Activated T-cell treated with anti-CD3 and anti-CD28 coated beads for 1 hour (primary cell): ENCODE data around the gene MRE11.
"Not testable (repeated sequence)": the region's sequence is repeated elsewhere in the genome, so short reads cannot be mapped to it uniquely, and the experiment has no call there.

Experiments used
- DNase-seq: peaks from one replicate; pipeline ENCODE4 v3.0.0-alpha.2; 2020; ENCODE audit warnings: low read depth

Gene MRE11

DNA sequence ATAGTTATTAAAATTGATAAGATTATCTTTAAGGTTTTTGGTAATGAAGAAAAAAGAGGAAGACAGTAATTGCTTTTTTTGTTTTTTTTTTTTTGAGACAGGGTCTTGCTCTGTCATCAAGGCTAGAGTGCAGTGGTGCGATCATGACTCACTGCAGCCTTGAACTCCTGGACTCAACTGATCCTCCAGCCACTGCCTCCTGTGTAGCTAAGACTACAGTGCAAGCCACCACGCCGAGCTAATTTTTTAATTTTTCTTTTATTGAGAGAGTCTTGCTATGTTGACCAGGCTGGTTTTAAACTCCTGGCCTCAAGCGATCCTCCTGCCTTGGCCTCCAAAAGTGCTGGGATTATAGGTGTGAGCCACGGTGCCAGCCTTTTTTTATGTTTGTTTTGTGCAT is 12.9 kb upstream of the MRE11 start:
- DNase-seq = not testable (repeated sequence)

DNA sequence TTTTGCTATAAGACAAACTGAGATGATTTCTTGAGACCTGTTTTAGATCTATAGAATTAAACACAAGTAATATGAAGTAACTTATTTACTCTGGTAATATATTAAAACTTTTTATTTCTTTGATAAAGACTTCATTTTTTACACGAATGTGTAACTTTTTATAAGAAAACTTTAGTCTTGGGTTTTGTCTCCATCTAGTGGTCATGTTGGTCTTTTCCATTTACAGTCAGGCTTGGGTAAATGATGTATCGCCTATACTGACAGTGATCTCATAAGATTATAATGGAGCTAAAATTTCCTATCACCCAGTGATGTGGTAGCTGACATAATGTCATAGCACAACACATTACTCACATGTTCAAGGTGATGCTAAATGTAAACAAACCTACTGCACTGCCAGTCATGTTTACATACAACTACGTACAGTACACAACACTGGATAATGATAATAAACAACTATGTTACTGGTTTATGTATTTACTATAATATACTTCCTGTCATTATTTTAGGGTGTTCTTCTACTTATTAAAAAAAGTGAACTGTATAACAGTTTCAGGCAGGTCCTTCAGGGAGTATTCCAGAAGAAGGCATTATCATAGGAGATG is 11.1 kb upstream of the MRE11 start:
- DNase-seq = no peak

DNA sequence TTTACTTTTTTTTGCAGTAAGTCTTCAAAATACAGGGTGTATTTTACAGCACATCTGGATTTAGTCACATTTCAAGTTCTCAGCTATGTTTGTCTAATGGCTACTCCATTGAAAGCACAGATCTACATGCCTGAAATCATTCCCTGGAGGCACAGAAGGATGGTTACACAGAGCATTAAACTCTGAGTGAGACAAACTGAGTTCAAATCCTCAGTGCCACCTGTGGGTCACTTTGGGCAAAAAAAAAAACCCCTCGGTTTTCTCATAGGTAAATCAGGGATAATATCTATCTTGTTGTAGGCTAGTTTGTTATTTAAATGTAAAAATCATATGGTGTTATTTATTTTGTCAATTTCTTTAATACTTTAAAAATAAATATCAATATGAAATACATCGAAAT is 7.9 kb upstream of the MRE11 start:
- DNase-seq = no peak

DNA sequence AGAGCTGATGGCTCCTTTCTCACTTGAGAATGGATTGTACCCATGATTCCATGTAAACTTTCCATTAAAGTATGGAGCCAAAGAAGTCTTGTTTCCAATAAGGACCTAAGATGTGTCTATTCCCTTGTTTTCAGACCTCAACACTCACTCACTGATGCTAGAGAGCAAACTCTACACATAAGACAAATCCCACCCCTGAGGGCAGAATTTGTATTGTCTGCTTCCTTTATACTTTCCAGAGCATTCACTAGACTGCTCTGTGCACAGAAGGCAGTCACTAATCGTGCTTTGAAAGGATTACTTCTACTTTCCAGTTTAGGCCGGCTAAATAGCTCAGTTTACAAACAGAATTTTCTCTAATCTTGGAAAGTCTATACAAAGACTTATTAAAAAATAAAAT is 6.5 kb upstream of the MRE11 start:
- DNase-seq = no peak

DNA sequence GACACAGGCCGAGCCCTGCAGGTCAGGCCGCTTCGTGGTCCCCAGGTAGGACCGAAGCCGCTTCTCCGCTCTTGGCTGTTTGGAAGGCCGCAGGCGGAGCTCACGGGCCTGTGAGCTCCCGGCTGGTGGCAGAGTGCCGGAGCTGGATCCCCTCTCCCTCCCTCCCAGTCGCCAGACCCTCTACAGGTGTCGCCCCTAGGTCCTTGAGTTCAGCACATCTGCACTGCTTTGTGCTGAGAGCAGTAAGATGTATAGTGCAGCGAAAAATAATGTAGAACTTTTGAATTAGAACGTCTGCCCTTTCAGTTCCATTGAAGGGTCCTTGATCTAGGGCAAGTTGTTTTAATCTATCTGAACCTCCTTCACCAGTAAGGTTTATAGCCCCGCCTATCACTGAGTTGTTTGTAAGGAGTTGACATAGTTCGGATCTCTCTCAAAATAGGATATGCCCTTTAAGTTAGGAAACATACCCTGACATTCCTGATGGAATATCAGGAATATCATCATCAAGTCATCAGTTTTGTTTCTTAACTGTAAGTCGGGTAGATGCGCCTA is 559 bp upstream of the MRE11 start:
- DNase-seq = no peak

DNA sequence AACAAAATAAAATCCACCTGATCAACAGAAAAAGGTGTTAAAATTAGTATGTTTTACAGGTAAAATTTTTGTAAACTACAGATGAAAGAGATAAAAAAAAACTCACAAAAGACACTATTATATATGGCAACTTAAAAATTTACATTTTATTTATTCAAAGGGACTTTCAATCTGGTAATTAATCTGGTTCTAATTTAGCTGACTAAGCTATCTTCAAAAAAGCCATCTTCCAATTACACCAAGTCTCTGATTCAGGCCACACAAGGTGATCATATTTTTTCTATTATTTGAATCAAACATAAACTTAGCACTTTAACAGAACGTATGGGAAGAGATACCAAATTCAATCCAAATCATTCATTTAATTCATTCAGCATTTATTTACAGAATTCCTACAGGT is 7.6 kb downstream of the MRE11 start:
- DNase-seq = no peak

DNA sequence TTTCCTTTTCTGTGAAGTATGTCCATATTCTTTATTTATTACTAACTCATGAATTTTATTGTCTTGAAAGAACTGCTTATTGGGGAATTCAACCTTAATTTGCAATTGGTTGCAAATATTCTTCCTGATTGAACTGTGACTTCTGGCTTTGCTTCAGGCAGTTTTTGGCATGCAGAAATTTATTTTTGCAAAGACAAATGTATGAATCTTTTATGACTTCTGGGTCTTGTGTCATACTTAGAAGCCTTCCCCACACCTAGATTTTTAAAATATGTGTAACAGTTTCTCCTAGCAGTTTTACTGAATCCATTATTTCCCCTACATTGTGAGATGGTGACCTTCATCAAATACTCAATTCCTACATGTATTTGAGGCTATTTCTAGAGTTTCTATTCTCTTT is 12.3 kb downstream of the MRE11 start:
- DNase-seq = no peak

DNA sequence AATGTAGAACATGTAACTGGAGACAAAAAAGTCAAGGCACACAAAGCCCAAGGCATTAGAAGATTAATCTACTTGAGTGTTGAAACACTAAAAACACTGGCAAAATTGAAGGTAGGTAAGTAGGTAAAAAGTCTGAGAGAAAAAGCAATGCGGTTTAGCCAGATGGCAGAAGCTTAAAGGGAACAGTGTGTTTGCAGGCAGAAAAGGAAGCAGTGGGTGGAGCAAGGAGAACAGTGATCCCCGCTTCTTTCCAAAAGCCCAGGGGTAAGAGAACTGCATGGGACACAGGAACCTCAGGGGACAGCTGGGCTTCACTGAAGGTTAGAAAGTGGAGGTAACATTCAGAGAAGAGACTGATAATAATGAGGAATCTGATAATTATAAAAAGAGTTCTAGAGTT is 16.0 kb downstream of the MRE11 start:
- DNase-seq = no peak

DNA sequence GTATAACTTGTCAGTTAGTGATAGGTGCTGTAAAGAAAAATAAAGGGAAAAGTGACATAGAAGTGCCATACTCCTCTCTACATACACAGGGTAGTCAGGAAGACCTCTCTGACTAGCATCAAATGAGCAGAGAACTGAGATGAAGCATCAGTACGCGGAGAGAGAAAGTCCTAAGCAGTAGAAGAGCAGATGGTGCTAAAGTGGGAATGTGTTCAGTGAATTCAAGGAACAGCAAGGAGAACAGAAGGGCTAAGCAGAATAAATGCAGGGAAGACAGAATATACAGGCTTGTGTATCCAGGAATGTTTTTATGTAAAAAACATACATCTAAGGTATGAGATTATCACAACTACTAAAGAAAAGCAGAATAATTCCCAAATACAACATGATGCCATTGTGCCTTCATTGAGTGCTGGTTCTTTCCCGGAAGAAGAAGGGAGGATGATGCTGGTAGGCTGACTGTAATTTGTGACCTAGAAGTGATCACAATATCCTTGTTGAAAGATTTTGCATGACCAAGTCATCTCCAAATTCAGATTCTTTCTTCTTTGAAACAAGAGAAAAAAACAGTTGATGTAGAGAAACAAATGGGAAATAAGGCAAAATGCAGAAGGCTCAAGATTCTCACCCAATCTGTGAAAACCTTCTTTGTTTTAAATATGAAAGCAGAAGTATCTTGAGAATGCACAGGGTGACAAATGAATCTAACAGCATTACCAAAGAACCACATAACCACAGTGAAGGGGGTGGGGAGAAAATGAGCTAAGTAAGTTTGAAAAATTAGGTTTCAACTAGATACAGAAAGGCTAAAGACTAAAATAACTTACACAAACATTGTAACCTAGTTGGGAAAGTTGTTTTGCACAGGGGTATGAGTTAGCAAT is 20.5 kb downstream of the MRE11 start:
- no peak for DNase-seq

DNA sequence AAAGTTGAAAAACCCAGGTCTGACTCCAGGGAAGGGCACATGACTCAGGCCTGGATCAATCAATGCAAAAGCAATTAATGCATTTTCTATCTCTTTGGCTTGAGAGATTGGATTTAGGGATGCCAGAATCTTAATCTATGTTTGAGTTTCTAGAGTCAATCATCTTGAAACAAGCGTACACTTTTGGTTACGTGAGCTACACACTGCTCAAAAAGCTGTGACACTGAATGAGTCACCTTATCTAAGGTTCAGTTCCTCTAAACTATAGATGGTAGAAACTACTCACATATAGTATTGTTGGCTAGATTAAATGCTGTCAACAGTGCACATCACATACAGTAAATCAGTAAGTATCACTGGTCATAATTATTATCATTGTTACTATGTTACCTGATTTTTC is 24.2 kb downstream of the MRE11 start:
- DNase-seq = no peak

DNA sequence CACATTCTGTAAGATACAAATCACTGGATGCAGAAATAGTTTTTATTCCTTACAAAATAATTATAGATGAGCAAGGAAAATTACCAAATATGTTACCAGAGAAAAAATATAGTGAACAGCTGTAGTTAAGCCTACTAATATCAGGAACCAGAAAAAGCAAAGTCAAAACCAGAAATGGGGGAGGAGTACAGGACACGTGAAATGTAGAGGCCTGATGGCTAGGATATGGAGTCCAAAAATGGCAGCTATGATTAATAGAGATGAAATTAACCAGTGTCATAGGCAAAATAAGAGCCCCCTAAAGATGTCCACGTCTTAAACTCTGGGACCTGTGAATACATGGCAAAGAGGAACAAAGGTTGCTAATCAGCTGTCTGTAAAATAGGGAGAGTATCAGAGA is 34.1 kb downstream of the MRE11 start:
- DNase-seq = no peak

DNA sequence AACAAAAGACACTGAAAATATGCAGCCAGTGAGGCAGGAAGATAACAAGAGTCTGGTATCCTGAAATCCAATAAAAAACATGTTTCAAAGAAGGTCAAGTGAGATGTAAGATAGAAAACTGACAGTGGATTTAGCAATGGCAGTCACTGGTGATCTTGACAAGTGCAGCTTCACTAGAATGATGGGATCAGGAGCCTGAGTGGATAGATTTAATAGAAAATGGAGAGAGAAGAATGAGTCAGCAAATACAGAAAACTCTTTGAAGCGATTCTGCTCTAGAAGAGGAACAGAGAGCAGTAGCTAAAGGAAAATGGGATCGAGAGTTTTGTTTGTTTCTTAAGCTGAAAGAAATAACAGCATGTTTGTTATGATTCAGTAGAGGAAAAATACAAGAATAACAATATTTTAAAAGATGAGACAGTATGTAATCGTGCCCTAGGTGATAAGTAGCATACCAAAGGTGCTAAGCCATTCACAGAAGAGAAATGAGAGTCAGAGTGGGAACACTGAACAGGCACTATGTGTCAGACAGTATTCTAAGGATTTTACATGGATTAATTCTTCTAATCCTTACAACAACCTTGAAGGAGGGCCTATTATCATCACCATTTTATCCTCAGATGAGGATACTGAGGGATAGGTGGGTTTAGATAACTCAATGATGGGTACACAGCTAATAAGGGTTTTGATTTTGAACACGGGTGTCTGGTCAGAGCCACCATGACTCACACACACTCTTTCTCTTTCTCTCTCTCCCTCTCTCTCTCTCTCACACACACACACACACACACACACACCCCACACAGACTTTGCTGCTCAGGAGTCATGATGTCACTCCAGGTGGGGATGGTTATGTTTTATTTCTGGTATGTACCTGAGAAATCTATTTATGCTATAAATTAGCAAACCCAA is 36.3 kb downstream of the MRE11 start:
- DNase-seq = no peak

DNA sequence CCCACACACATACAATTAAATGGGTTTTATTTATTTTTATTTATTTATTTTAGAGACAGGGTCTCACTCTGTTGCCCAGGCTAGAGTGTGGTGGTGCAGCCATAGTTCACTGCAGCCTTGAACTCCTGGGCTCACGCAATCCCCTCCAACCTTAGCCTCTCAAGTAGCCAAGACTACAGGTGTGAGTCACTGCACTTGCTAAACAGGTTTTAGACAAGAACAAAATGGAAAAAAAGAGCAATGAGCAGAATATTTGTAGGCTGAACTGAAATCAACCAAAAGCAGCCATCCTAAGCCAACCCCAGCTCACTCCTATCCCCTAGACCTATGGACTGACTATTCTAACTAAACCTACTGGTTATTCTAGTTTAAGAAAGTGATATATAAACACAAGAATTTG is 37.8 kb downstream of the MRE11 start:
- no peak for DNase-seq

DNA sequence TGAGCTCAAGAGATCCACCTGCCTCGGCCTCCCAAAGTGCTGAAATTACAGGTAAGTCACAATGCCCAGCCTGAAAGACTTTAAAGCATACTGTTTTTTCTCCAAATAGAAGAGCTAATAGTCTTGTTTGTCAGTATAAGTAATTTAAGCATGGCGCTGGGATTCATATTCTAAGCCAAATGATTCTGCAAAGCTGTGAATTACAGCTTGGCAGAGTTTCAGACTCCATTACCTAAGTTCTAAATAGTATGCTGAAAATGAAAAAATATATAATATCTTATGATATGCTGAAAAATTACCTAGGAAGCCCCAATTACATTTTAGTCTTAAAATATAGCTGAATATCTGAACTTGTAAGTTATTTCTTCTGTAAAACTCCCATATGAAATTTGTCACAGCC is 39.3 kb downstream of the MRE11 start:
- no peak for DNase-seq

DNA sequence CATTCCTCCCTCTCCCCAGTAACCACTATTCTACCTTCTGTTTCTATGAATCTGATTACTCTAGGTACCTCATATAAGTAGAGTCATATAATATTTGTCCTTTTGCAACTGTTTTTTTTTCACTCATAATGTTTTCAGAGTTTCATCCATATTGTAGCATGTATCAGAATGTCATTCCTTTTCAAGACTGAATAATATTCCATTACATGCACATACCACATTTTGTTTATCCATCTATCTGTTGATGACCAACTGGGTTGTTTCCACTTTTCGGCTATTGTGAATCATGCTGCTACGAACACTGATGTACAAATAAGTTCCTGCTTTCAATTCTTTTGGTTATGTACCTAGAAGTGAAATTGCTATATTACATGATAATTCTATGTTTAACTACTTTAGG is 40.7 kb downstream of the MRE11 start:
- no peak for DNase-seq

DNA sequence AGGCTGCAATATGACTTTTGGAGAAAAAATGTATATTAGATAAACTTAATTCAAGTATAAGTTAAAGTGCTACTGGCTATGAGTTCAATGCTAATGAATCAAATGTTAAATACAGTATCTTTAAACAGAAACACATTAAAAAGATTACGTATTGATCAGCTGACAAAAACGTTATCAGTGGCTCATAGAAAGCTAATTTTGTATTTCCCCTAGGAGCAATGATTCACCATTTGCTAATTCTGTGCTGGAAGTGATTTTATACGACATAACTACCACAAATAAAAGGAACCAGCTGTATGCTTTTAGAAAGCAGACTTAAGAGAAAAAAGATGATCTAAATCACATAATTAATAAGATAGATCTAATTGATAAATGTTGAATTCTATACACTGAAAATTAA is 43.6 kb downstream of the MRE11 start:
- DNase-seq = no peak

DNA sequence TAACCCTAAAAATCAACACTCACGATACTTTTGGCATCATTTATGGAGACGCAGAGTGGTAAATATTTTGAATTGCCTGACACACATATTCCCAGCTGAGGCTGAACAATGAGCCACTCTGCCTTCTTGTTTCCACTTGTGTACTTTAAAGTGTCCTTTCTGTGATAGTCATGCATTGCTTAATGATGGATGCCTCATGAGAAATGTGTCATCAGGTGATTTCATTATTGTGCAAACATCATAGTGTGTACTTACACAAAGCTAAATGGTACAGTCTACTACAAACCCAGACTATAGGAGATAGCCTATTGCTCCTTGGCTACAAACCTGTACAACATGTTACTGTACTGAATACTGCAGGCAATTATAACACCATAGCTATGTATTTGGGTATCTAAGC is 44.2 kb downstream of the MRE11 start:
- no peak for DNase-seq

DNA sequence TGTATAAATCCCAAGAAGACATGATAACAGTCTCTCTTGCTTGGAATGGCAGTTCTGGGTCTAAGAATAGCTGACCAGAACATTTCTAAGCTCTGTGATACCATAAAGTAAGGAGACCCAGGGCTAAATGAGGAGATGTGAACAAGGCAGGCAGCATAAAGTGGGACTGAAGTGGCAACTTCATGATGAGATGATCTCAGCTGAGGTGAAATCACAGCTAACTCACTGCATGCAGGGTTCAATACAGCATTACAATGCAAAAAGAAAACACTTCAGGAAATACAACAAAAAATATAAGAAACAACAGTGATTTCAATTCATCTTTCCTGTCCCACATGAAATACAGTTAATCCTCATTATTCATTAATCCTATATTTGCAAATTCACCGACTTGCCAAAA is 44.6 kb downstream of the MRE11 start:
- DNase-seq = no peak

DNA sequence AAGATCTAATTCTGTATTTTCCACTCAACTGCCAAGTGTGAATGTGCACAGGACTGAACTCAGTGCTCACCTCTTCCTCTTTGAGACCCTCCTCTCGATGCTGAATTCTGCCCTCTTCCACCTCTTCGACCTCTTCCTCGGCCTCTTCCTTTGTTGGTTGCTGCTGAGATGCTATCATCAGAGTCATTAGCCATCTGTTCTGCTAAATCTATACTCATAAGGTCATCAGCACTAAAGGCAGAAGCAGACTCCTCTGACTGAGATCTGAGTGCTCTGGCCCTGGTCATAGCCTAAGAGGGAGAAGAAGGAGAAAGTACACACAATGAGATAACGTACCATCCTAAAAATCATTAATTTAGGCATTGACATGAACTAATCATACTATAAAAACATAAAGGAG is 46.5 kb downstream of the MRE11 start:
- no peak for DNase-seq

DNA sequence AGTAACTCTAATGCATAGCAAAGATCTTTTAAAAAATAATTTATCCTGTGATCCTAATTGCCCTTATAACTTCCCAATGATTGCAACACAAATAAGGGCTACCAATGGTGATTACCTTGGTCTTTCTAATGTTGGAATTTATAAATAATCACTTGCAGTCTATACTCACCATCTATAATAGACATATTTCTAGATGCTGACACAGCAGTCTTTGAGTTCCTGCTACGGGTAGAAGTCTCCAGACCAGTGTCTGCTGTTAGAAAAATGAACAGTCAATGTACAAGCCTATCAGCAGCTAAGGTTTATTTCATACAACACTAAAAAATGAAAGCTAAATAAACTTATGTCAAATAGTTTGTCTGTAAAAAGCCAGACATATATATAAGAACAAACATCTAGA is 48.0 kb downstream of the MRE11 start:
- DNase-seq = no peak

DNA sequence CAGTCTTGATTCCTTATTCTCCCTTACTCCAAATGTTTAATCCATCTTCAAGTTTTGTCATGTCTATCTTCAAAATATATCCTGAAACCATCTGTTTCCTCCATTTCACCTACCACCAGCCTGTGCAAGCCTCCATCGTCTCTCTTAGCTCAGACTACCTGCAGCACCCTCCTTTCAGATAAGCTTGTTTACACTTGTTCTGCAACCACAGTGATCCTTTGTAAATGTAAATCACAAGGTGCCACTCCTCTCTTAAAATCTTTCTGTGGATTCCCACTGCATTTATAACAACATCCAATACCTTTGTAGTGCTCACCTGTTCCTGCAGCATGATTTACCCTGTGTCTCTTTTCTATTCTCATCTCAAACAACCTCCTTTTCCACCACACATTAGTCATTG is 60.6 kb downstream of the MRE11 start:
- DNase-seq = no peak

DNA sequence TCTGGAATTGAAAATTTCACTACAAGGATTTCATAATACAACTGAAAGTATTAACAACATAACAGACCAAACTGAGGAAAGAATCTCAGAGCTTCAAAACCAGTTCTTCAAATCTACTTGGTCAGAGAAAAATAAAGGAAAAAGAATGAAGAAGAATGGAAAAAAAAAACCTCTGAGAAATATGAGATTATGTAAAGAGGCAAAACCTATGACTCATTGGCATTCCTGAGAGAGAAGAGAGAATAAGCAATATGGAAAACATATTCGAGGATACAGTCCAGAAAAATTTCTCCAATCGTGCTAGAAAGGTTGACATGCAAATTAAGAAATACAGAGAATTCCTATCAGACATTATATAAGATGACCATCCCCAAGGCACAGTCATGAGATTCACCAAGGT is 69.0 kb downstream of the MRE11 start:
- DNase-seq = no peak

DNA sequence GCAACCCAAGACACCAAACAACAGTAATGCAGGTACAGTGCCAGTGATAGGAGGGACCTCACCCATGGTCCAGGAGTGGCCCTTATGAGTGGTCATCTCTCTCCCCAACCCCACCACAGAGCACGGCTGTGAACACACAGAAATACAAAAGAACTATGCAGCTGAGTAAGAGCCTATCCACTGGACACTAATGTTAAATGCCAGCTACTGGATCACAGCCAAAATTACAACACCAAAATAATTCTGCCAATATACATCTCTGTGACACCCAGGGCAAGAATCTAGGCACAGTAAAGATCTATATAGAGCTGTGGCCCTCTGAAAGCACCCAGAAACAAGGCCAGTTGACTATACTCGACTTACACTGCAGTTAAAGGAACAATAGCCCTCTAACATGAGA is 69.6 kb downstream of the MRE11 start:
- DNase-seq = no peak
